Ovary (tissue), 9 donors: ENCODE measurements around the gene CEP164. TPM values are rescaled to one million over a fixed set of nuclear protein-coding genes. Genes with fewer than 3 reads are reported as not detected.

ENCODE experiments used
- DNase-seq, 5 donors: peaks; one replicate each; pipeline ENCODE4 v3.0.0-alpha.2; 2019 to 2020
- H3K27ac ChIP-seq, 2 donors: fragments of 200-600 bp; one replicate each; pipeline versions ENCODE4 v1.5.1 to v1.8.0; 2019 to 2022
- H3K27me3 ChIP-seq: fragments of 200-600 bp; one replicate; pipeline ENCODE4 v1.8.0; 2022
- H3K36me3 ChIP-seq: fragments of 200-600 bp; sonication (generic); one replicate; pipeline ENCODE4 v1.5.1; 2019
- H3K4me1 ChIP-seq: one replicate; pipeline ENCODE4 v1.8.1; 2013; ENCODE audit warnings: mild to moderate bottlenecking, moderate library complexity; ENCODE audit not compliant: insufficient read depth
- H3K4me3 ChIP-seq: fragments of 200-600 bp; sonication (generic); one replicate; pipeline ENCODE4 v1.5.1; 2017
- H3K9me3 ChIP-seq, 2 donors: fragments of 200-600 bp in 1 of 2; sonication (generic) in 1 of 2; one replicate each; pipeline versions ENCODE4 v1.5.1 to v1.8.1; 2013 to 2019; ENCODE audit warnings: mild to moderate bottlenecking in 1 of 2, moderate library complexity in 1 of 2
- CTCF ChIP-seq, 3 donors: fragments of 450-650 bp in 2 of 3; fragments of 200-600 bp in 1 of 3; IDR thresholded peaks; one replicate each; pipeline versions ENCODE4 v1.5.1 to v1.8.0; 2016 to 2022; ENCODE audit warnings: antibody characterized with exemption in 3 of 3, mild to moderate bottlenecking in 1 of 3
- EP300 ChIP-seq: sonication (generic); formaldehyde crosslinking; IDR thresholded peaks from one replicate; pipeline ENCODE4 v1.6.1; 2017; ENCODE audit warnings: antibody characterized with exemption
- POLR2A ChIP-seq: fragments of 450-650 bp; IDR thresholded peaks from one replicate; pipeline ENCODE4 v1.6.1; 2017; ENCODE audit warnings: antibody characterized with exemption, mild to moderate bottlenecking, moderate library complexity
- WGBS, 3 donors: extraction: QIAGEN DNeasy Blood & Tissue Kit in 1 of 3; methylation state at CpG; one replicate each; pipeline versions ENCODE4 v1.1.5 to v1.1.7; 2013 to 2017; 5-methylcytosine and 5-hydroxymethylcytosine counted together
- intact Hi-C, 4 donors: fragments of 100-400 bp; cut with DNase I; formaldehyde crosslinking; loops; one replicate each; pipeline versions ENCODE4 v1.11.0 to v1.15.1; 2022 to 2023
- polyA plus RNA-seq, 2 donors: library from polyadenylated mRNA; stranded (reverse); fragments of 200-250 nt in 1 of 2; fragments of 350-450 nt in 1 of 2; fragmentation: Illumina TruSeq in 1 of 2; extraction: RNeasy Lipid Tissue Mini Kit (QIAGEN cat#74804) in 1 of 2; gene quantifications; one replicate each; pipeline ENCODE4 v1.2.3, GENCODE V29; 2013 to 2014
- total RNA-seq, 7 donors: library from RNA; depleted of rRNA in 2 of 7; stranded (reverse); fragments of >200 nt in 2 of 7; fragmentation: NEBNext Ultra II Directional in 3 of 7; extraction: Animal tissue kit (Norgen Biotek cat#: 25700) in 3 of 7; gene quantifications; one replicate each; pipeline versions ENCODE4 v1.1.0 to v1.2.4, GENCODE V29; 2016 to 2023
- donor health status: DM: no; HTN: no; CAD: no; lungs with moderate emphysema.
- donor health status: DM: no; HTN: no; CAD: no.
- donor health status: Bipolar disorder and iron deficiency.
- donor health status: DM: yes; HTN: yes; CAD: no.
- donor health status: DM: no; HTN: no; CAD: no.
- donor health status: DM: yes; HTN: yes; CAD: no.

CEP164 gene
- total and polyA plus RNA-seq, 9 donors = 18.6 to 50.4 (median 28.0) TPM

DNA sequence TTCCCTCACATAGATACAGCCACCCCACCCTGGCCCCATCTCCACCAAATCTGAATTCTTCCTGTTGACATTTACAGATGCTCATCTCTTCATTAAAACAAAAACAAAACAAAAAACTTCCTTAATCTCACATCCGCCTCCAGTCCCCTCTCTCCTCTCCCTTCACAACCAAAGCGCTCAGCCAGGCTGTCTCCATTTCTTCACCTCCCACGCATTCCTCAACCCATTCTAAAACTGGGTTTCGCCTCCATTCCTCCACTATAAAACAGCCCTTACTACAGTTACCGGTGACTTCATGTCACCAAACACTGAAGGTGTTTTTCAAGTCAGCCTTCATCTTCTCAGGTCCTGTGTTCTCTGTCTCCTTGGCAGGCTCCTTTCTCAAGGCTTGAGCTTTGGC is 26.9 kb upstream of the CEP164 start:
- no peaks in the 10 kb centered on the region for H3K36me3 ChIP-seq
- H3K4me3 ChIP-seq = peak overlapping the region; percentile 20
- H3K9me3 ChIP-seq = no peaks in the 10 kb centered on the region
- H3K27me3 ChIP-seq = no peaks in the 10 kb centered on the region
- WGBS, 3 donors = 7 to 13% (median 9%) methylated on average over 5 of the region's 5 CpGs
- DNase-seq = peak in 1 of 5 donors; percentile 40
- peaks cover 18% of the 10 kb centered on the region for H3K4me1 ChIP-seq
- peak overlapping the region in 1 of 2 donors; percentile 70 for H3K27ac ChIP-seq
- intact Hi-C loops = no loop called here
- no peak for TF ChIP-seq POLR2A
- no peak for TF ChIP-seq CTCF (IDR thresholded peaks at IDR 0.05)
- no peak for TF ChIP-seq EP300

- DNase-seq = peak in 1 of 5 donors; percentile 10
- TF ChIP-seq CTCF (IDR thresholded peaks at IDR 0.05) (no peak), POLR2A (no peak), EP300 (no peak)
- Histone ChIP-seq H3K4me1 (peaks cover 18% of the 10 kb centered on the region), H3K9me3 (no peaks in the 10 kb centered on the region), H3K27me3 (no peaks in the 10 kb centered on the region), H3K36me3 (no peaks in the 10 kb centered on the region), H3K4me3 (no peak overlapping the region), H3K27ac (no peak overlapping the region)
- WGBS, 3 donors = 79 to 83% (median 79%) methylated on average over 7 of the region's 7 CpGs
- intact Hi-C loops = no loop called here
Observed at GRCh38 chr11:117302228-117302627, 25.4 kb upstream of the CEP164 start.

DNA sequence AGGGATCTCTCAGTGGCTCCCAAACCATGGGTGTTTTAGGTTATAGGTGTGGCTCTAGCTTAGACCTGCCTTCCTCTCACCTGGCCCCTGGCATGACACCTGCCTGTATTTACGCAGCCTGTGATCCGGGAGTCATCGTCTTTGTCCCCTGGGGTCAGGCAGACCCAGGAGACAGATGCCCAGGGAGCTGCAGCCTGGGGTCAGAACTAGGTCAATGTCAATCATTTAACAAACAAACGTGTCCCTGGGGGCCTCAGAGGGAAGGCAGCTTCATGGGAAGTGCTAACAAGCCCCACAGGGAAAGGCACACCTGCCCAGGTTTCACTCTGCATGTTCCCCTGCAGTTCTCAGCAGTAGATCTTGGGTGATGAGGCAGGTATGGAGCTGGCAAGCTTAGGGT is 24.6 kb upstream of the CEP164 start:
- DNase-seq = peak in 1 of 5 donors; percentile 17
- WGBS, 3 donors = 58 to 75% (median 73%) methylated on average over 4 of the region's 4 CpGs
- intact Hi-C loops = no loop called here

GRCh38 chr11:117303646-117304315 is 23.9 kb upstream of the CEP164 start:
- no peaks in the 10 kb centered on the region for H3K36me3 ChIP-seq
- no peaks in the 10 kb centered on the region for H3K9me3 ChIP-seq
- H3K27ac ChIP-seq = no peak overlapping the region
- peaks cover 18% of the 10 kb centered on the region for H3K4me1 ChIP-seq
- intact Hi-C loops = no loop called here
- TF ChIP-seq EP300 (no peak), CTCF (IDR thresholded peaks at IDR 0.05) (no peak), POLR2A (no peak)
- WGBS, 3 donors = 82 to 89% (median 86%) methylated on average over 5 of the region's 5 CpGs
- no peak overlapping the region for H3K4me3 ChIP-seq
- no peak for DNase-seq
- H3K27me3 ChIP-seq = no peaks in the 10 kb centered on the region

More for the DNA sequence above, 24.6 kb upstream of the CEP164 start:
- no peaks in the 10 kb centered on the region for H3K36me3 ChIP-seq
- no peak for TF ChIP-seq EP300
- no peak for TF ChIP-seq CTCF (IDR thresholded peaks at IDR 0.05)
- TF ChIP-seq POLR2A = no peak
- H3K27me3 ChIP-seq = no peaks in the 10 kb centered on the region
- H3K9me3 ChIP-seq = no peaks in the 10 kb centered on the region
- no peak overlapping the region for H3K27ac ChIP-seq
- H3K4me3 ChIP-seq = no peak overlapping the region
- H3K4me1 ChIP-seq = peaks cover 18% of the 10 kb centered on the region
